HepG2 (cell line): ENCODE data around the gene PPM1G. TPM values are rescaled to one million over a fixed set of nuclear protein-coding genes. Genes with fewer than 3 reads are reported as not detected.
A peak's percentile ranks its signal among the peaks of the same experiment; 100 is the strongest.

Experiments used
- CBX1 ChIP-seq: IDR thresholded peaks from one replicate; pipeline ENCODE4 v1.6.1; 2016; ENCODE audit warnings: antibody characterized with exemption, low read depth
- HHEX ChIP-seq: IDR thresholded peaks from 2 replicates; pipeline ENCODE4 v1.6.1; 2016; ENCODE audit warnings: control low read depth
- ZNF333 ChIP-seq: sonication (generic); formaldehyde crosslinking; IDR thresholded peaks from 2 replicates; pipeline ENCODE4 v1.4.0; 2020; ENCODE audit warnings: mild to moderate bottlenecking, missing genetic modification reagents, borderline replicate concordance
- polyA plus RNA-seq, 8 experiments: library from polyadenylated mRNA; depleted of rRNA in 3 of 8; stranded (reverse) in 7 of 8; unstranded in 1 of 8; fragments of >200 nt; fragmentation: Illumina TruSeq in 4 of 8; extraction: Trizol in 4 of 8; gene quantifications; 2 replicates each; pipeline versions ENCODE4 v1.2.1 to v1.2.3, GENCODE V29; 2011 to 2016; ENCODE audit warnings: low read depth in 4 of 8, missing spikeins in 1 of 8, mixed read lengths in 1 of 8; ENCODE audit not compliant: insufficient read depth in 1 of 8
- total RNA-seq, 5 experiments: library from RNA; depleted of rRNA; stranded (reverse); fragments of >200 nt; fragmentation: Illumina TruSeq; extraction: Trizol; gene quantifications; 2 replicates each; pipeline ENCODE4 v1.2.3, GENCODE V29; 2016; ENCODE audit warnings: low read depth in 1 of 5
- TF ChIP-seq, protein P1 (sequence below): sonication (generic); formaldehyde crosslinking; IDR thresholded peaks from 2 replicates; pipeline ENCODE4 v1.4.0; 2020; ENCODE audit warnings: mild to moderate bottlenecking, missing genetic modification reagents
- TF ChIP-seq, protein P2 (sequence below): sonication (generic); formaldehyde crosslinking; IDR thresholded peaks from 2 replicates; pipeline ENCODE4 v1.4.0; 2020; ENCODE audit warnings: mild to moderate bottlenecking, missing genetic modification reagents
- TF ChIP-seq, protein P3 (sequence below): sonication (generic); formaldehyde crosslinking; IDR thresholded peaks from 2 replicates; pipeline ENCODE4 v1.5.0; 2020; ENCODE audit warnings: mild to moderate bottlenecking, missing genetic modification reagents
- TF ChIP-seq, protein P4 (sequence below): sonication (generic); formaldehyde crosslinking; IDR thresholded peaks from 2 replicates; pipeline ENCODE4 v1.4.0; 2020; ENCODE audit warnings: missing genetic modification reagents, borderline replicate concordance
- TF ChIP-seq, protein P5 (sequence below): sonication (generic); formaldehyde crosslinking; IDR thresholded peaks from 2 replicates; pipeline ENCODE4 v1.4.0; 2020; ENCODE audit warnings: mild to moderate bottlenecking, missing genetic modification reagents

The PPM1G gene
- total and polyA plus RNA-seq, 2 of the 13 experiments (the other 11 are each of a cell fraction or from before 2014, with no cell fraction given): 58.2 to 213 TPM

DNA sequence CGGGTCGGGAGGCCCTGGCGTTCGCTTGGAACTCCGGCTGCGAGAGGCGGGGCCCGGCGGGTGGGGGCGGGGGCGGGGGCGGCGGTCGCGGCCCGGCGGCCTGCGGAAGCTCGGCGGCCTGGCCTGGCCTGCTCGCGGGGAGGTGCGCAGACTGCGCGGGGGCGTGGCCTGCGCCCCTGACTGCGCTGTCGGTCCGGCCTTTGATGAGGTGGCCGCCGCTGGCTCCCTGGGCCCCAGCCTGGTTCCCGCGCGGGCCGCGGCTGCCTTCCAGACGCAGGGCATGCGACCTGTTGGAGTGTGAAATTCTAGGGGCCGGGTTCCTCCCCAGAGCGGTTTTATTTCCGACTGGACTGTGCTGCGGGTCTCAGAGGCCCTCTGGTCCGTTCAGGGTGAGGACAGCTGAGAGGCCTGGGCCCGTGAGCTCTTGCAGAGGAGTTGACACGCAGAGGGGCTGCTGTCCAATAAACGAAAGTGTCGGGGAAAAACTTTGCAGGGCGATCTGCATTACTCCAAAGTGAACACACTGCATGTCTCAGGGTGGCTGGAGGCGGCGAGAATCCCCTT is 19.7 kb upstream of the PPM1G start (continued):
- TF ChIP-seq, protein P1, sequence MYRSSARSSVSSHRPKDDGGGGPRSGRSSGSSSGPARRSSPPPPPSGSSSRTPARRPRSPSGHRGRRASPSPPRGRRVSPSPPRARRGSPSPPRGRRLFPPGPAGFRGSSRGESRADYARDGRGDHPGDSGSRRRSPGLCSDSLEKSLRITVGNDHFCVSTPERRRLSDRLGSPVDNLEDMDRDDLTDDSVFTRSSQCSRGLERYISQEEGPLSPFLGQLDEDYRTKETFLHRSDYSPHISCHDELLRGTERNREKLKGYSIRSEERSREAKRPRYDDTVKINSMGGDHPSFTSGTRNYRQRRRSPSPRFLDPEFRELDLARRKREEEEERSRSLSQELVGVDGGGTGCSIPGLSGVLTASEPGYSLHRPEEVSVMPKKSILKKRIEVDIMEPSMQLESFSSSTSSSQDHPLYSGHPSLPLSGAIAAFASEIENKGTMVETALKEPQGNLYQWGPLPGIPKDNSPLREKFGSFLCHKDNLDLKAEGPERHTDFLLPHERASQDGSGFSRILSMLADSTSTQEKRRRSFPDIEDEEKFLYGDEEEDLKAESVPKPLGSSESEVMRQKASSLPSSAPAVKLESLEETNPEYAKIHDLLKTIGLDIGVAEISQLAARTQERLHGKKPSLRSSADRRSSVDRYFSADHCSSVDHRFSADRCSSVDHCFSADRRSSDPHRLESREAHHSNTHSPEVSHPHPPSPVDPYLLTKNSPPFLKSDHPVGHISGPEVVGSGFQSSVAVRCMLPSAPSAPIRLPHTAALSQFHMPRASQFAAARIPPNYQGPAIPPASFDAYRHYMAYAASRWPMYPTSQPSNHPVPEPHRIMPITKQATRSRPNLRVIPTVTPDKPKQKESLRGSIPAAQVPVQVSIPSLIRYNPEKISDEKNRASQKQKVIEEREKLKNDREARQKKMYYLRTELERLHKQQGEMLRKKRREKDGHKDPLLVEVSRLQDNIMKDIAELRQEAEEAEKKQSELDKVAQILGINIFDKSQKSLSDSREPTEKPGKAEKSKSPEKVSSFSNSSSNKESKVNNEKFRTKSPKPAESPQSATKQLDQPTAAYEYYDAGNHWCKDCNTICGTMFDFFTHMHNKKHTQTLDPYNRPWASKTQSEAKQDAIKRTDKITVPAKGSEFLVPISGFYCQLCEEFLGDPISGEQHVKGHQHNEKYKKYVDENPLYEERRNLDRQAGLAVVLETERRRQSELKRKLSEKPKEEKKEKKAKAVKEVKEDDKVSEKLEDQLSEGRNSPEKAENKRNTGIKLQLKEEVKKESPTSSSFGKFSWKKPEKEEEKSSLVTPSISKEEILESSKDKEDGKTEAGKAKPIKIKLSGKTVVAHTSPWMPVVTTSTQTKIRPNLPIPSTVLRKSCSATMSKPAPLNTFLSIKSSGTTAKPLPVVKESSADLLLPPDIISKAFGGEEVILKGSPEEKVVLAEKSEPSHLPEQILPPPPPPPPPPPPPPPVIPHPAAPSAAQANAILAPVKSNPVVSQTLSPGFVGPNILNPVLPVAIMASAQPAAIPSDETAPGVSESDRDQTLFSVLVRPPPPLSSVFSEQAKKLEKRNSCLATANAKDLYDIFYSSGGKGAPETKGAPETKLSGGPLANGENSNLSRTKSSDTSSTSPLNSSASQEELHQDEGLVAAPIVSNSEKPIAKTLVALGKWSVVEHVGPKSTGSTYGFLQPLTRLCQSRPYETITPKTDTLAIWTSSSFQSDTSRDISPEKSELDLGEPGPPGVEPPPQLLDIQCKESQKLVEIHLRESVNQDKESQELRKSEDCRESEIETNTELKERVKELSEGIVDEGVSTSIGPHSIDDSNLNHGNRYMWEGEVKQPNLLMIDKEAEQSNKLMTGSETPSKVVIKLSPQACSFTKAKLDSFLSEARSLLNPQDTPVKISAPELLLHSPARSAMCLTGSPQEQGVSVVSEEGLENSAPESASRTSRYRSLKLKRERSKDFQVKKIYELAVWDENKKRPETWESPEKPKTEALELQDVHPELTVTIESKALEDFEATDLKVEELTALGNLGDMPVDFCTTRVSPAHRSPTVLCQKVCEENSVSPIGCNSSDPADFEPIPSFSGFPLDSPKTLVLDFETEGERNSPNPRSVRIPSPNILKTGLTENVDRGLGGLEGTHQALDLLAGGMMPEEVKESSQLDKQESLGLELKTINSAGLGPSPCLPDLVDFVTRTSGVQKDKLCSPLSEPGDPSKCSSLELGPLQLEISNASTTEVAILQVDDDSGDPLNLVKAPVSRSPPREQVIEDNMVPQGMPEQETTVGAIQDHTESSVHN: peak; percentile 69; the same call in 1 of the 2 replicates
- no peak for TF ChIP-seq HHEX
- TF ChIP-seq, protein P2, sequence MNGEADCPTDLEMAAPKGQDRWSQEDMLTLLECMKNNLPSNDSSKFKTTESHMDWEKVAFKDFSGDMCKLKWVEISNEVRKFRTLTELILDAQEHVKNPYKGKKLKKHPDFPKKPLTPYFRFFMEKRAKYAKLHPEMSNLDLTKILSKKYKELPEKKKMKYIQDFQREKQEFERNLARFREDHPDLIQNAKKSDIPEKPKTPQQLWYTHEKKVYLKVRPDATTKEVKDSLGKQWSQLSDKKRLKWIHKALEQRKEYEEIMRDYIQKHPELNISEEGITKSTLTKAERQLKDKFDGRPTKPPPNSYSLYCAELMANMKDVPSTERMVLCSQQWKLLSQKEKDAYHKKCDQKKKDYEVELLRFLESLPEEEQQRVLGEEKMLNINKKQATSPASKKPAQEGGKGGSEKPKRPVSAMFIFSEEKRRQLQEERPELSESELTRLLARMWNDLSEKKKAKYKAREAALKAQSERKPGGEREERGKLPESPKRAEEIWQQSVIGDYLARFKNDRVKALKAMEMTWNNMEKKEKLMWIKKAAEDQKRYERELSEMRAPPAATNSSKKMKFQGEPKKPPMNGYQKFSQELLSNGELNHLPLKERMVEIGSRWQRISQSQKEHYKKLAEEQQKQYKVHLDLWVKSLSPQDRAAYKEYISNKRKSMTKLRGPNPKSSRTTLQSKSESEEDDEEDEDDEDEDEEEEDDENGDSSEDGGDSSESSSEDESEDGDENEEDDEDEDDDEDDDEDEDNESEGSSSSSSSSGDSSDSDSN (CRISPR knock-in tag): peak; percentile 76; the same call in 1 of the 2 replicates
- TF ChIP-seq ZNF333 (CRISPR knock-in tag): no peak
- TF ChIP-seq, protein P3, sequence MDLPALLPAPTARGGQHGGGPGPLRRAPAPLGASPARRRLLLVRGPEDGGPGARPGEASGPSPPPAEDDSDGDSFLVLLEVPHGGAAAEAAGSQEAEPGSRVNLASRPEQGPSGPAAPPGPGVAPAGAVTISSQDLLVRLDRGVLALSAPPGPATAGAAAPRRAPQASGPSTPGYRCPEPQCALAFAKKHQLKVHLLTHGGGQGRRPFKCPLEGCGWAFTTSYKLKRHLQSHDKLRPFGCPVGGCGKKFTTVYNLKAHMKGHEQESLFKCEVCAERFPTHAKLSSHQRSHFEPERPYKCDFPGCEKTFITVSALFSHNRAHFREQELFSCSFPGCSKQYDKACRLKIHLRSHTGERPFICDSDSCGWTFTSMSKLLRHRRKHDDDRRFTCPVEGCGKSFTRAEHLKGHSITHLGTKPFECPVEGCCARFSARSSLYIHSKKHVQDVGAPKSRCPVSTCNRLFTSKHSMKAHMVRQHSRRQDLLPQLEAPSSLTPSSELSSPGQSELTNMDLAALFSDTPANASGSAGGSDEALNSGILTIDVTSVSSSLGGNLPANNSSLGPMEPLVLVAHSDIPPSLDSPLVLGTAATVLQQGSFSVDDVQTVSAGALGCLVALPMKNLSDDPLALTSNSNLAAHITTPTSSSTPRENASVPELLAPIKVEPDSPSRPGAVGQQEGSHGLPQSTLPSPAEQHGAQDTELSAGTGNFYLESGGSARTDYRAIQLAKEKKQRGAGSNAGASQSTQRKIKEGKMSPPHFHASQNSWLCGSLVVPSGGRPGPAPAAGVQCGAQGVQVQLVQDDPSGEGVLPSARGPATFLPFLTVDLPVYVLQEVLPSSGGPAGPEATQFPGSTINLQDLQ: no peak
- TF ChIP-seq, protein P4, sequence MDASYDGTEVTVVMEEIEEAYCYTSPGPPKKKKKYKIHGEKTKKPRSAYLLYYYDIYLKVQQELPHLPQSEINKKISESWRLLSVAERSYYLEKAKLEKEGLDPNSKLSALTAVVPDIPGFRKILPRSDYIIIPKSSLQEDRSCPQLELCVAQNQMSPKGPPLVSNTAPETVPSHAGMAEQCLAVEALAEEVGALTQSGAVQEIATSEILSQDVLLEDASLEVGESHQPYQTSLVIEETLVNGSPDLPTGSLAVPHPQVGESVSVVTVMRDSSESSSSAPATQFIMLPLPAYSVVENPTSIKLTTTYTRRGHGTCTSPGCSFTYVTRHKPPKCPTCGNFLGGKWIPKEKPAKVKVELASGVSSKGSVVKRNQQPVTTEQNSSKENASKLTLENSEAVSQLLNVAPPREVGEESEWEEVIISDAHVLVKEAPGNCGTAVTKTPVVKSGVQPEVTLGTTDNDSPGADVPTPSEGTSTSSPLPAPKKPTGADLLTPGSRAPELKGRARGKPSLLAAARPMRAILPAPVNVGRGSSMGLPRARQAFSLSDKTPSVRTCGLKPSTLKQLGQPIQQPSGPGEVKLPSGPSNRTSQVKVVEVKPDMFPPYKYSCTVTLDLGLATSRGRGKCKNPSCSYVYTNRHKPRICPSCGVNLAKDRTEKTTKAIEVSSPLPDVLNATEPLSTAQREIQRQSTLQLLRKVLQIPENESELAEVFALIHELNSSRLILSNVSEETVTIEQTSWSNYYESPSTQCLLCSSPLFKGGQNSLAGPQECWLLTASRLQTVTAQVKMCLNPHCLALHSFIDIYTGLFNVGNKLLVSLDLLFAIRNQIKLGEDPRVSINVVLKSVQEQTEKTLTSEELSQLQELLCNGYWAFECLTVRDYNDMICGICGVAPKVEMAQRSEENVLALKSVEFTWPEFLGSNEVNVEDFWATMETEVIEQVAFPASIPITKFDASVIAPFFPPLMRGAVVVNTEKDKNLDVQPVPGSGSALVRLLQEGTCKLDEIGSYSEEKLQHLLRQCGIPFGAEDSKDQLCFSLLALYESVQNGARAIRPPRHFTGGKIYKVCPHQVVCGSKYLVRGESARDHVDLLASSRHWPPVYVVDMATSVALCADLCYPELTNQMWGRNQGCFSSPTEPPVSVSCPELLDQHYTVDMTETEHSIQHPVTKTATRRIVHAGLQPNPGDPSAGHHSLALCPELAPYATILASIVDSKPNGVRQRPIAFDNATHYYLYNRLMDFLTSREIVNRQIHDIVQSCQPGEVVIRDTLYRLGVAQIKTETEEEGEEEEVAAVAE (CRISPR knock-in tag): no peak
- TF ChIP-seq, protein P5, sequence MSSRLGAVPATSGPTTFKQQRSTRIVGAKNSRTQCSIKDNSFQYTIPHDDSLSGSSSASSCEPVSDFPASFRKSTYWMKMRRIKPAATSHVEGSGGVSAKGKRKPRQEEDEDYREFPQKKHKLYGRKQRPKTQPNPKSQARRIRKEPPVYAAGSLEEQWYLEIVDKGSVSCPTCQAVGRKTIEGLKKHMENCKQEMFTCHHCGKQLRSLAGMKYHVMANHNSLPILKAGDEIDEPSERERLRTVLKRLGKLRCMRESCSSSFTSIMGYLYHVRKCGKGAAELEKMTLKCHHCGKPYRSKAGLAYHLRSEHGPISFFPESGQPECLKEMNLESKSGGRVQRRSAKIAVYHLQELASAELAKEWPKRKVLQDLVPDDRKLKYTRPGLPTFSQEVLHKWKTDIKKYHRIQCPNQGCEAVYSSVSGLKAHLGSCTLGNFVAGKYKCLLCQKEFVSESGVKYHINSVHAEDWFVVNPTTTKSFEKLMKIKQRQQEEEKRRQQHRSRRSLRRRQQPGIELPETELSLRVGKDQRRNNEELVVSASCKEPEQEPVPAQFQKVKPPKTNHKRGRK (CRISPR knock-in tag): no peak
- peak; percentile 51 for TF ChIP-seq CBX1
